OCI-LY3 (cell line): ENCODE data around the gene FGD5.

Source experiments
- H2AFZ ChIP-seq: fragments of 200-600, 300-600 bp; shearing (Covaris generic); 2 replicates; pipeline ENCODE4 v1.6.0; 2014; ENCODE audit warnings: antibody characterized with exemption, low read depth, low read length
- H3K27ac ChIP-seq: fragments of 200-600, 300-600 bp; sonication (generic); 2 replicates; pipeline ENCODE4 v1.5.1; 2014; ENCODE audit warnings: mild to moderate bottlenecking, low read length, moderate library complexity, mixed read lengths
- H3K27me3 ChIP-seq: fragments of 200-600, 300-600 bp; sonication (generic); 2 replicates; pipeline ENCODE4 v1.6.1; 2014; ENCODE audit warnings: low read depth, low read length, mixed read lengths
- H3K36me3 ChIP-seq: fragments of 200-600, 300-600 bp; sonication (generic); replicated peaks from 2 replicates; pipeline ENCODE3; 2014; ENCODE audit warnings: low read depth, low read length, mixed read lengths
- H3K4me1 ChIP-seq: fragments of 300-600, 200-600 bp; sonication (generic); 2 replicates; pipeline ENCODE4 v1.6.1; 2014; ENCODE audit warnings: low read length, mixed read lengths
- H3K4me2 ChIP-seq: fragments of 200-600, 300-600 bp; sonication (generic); 2 replicates; pipeline ENCODE4 v1.6.1; 2014; ENCODE audit warnings: low read length, mixed read lengths
- H3K4me3 ChIP-seq: fragments of 300-600, 200-600 bp; sonication (generic); 2 replicates; pipeline ENCODE4 v1.5.1; 2014; ENCODE audit warnings: antibody characterized with exemption, mild to moderate bottlenecking, low read length, moderate library complexity
- H3K79me2 ChIP-seq: fragments of 300-600, 200-600 bp; shearing (Covaris generic); 2 replicates; pipeline ENCODE4 v1.6.1; 2014; ENCODE audit warnings: mild to moderate bottlenecking, low read length, mixed read lengths
- H3K9ac ChIP-seq: fragments of 300-600, 200-600 bp; shearing (Covaris generic); 2 replicates; pipeline ENCODE4 v1.6.0; 2014; ENCODE audit warnings: mild to moderate bottlenecking, low read length, moderate library complexity
- H3K9me3 ChIP-seq: fragments of 200-600, 300-600 bp; shearing (Covaris generic); 2 replicates; pipeline ENCODE4 v1.6.1; 2014; ENCODE audit warnings: low read length, mixed read lengths; ENCODE audit not compliant: insufficient read depth
- H4K20me1 ChIP-seq: fragments of 200-600, 300-600 bp; sonication (generic); 2 replicates; pipeline ENCODE4 v1.6.1; 2016; ENCODE audit warnings: low read length, mixed read lengths; ENCODE audit not compliant: insufficient read depth
- CTCF ChIP-seq: fragments of 200-600, 300-600 bp; sonication (generic); IDR thresholded peaks from 2 replicates; pipeline ENCODE4 v1.5.1; 2014; ENCODE audit warnings: antibody characterized with exemption, low read length, low read depth
- EZH2phosphoT487 ChIP-seq: fragments of 200-600 bp; shearing (Covaris generic); IDR thresholded peaks from 2 replicates; pipeline ENCODE4 v1.6.1; 2018; ENCODE audit warnings: antibody characterized with exemption, mixed run types, low read depth

FGD5 gene, protein sequence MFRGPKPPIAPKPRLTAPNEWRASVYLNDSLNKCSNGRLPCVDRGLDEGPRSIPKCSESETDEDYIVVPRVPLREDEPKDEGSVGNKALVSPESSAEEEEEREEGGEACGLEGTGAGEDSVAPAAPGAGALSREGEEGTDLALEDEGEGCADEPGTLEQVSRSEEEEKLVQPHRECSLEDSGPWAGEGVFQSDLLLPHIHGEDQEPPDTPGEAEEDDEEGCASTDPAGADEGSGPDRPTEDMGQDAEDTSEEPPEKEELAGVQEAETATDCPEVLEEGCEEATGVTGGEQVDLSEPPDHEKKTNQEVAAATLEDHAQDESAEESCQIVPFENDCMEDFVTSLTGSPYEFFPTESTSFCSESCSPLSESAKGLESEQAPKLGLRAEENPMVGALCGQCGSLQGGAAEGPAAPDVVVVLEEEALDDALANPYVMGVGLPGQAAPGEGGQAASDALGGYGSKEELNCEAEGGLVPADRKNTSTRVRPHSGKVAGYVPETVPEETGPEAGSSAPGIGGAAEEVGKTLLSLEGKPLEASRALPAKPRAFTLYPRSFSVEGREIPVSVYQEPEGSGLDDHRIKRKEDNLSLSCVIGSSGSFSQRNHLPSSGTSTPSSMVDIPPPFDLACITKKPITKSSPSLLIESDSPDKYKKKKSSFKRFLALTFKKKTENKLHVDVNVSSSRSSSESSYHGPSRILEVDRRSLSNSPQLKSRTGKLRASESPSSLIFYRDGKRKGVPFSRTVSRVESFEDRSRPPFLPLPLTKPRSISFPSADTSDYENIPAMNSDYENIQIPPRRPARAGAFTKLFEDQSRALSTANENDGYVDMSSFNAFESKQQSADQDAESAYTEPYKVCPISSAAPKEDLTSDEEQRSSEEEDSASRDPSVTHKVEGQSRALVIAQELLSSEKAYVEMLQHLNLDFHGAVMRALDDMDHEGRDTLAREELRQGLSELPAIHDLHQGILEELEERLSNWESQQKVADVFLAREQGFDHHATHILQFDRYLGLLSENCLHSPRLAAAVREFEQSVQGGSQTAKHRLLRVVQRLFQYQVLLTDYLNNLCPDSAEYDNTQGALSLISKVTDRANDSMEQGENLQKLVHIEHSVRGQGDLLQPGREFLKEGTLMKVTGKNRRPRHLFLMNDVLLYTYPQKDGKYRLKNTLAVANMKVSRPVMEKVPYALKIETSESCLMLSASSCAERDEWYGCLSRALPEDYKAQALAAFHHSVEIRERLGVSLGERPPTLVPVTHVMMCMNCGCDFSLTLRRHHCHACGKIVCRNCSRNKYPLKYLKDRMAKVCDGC (N-terminal part only)

GRCh38 chr3:14818804-14819500 lies at the start of gene FGD5:
TSS of gene FGD5 (plus strand) at chr3:14818962. CDS start at chr3:14819072, 110 bp downstream.
- Histone ChIP-seq H3K4me1 (no peaks in the 10 kb centered on the region), H3K4me3 (no peak within 1 kb of the TSS), H3K27me3 (peaks cover 53% of the 10 kb centered on the region), H3K36me3 (no peaks in the 10 kb centered on the region), H3K79me2 (no peaks in the 10 kb centered on the region), H4K20me1 (no peaks in the 10 kb centered on the region), H2AFZ (no peak within 1 kb of the TSS), H3K27ac (no peak within 1 kb of the TSS), H3K4me2 (no peak within 1 kb of the TSS), H3K9me3 (no peaks in the 10 kb centered on the region), H3K9ac (no peak within 1 kb of the TSS)
- TF ChIP-seq EZH2phosphoT487 (no peak), CTCF (no peak)

GRCh38 chr3:14769544-14770325 lies 49.0 kb upstream of the FGD5 start:
- Histone ChIP-seq H3K4me3 (no peak overlapping the region), H3K36me3 (no peaks in the 10 kb centered on the region), H3K79me2 (no peaks in the 10 kb centered on the region), H4K20me1 (no peaks in the 10 kb centered on the region), H3K27me3 (no peaks in the 10 kb centered on the region), H3K4me2 (no peak overlapping the region), H3K4me1 (no peaks in the 10 kb centered on the region), H3K27ac (no peak overlapping the region), H2AFZ (no peak overlapping the region), H3K9me3 (no peaks in the 10 kb centered on the region; the same call in 1 of the 2 replicates), H3K9ac (no peak overlapping the region)
- TF ChIP-seq EZH2phosphoT487 = no peak
- TF ChIP-seq CTCF = no peak

DNA sequence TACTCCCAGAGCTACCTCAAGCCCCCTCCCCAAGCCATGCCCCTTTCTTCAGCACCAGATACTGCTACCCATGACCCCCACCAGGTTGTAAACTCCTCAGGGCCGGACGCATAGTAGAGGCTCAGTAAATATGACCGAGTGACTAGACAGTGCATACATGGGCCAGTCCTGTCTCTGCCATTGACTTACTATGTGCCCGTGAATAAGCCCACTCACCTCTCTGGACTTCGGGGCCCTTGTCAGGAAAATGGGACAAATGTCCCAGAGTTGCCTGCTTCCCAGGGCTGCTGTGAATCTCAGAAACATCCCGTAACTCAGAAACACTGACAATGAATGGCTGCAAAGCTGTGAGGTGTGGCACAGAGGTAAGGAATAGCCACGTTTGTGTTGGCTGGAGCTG lies 48.2 kb upstream of the FGD5 start:
- no peaks in the 10 kb centered on the region; the same call in 1 of the 2 replicates for H3K9me3 ChIP-seq
- TF ChIP-seq CTCF = no peak
- no peak for TF ChIP-seq EZH2phosphoT487
- H3K4me1 ChIP-seq = no peaks in the 10 kb centered on the region
- H3K27ac ChIP-seq = no peak overlapping the region
- H3K9ac ChIP-seq = no peak overlapping the region
- no peak overlapping the region for H2AFZ ChIP-seq
- H3K36me3 ChIP-seq = no peaks in the 10 kb centered on the region
- H3K4me3 ChIP-seq = no peak overlapping the region
- no peaks in the 10 kb centered on the region for H3K27me3 ChIP-seq
- H3K4me2 ChIP-seq = no peak overlapping the region
- H3K79me2 ChIP-seq = no peaks in the 10 kb centered on the region
- no peaks in the 10 kb centered on the region for H4K20me1 ChIP-seq
